KG1 (cell line): Measurements from ENCODE around the gene ATP8B4.
"Not testable (repeated sequence)": the region's sequence is repeated elsewhere in the genome, so short reads cannot be mapped to it uniquely, and the experiment has no call there.

Experiments
- DNase-seq: peaks from one replicate; lab custom pipeline; 2025; lab: John Stamatoyannopoulos, UW

The ATP8B4 gene

GRCh38 chr15:50009634-50010033, 109.4 kb downstream of the ATP8B4 start:
- no peak for DNase-seq

GRCh38 chr15:50003786-50004334, 115.2 kb downstream of the ATP8B4 start:
- no peak for DNase-seq

- DNase-seq = no peak
Measured at GRCh38 chr15:49991587-49991986, 127.4 kb downstream of the ATP8B4 start.

GRCh38 chr15:49990835-49991545, 128.0 kb downstream of the ATP8B4 start:
- DNase-seq = no peak

GRCh38 chr15:49989498-49989897, 129.5 kb downstream of the ATP8B4 start:
- no peak for DNase-seq

DNA sequence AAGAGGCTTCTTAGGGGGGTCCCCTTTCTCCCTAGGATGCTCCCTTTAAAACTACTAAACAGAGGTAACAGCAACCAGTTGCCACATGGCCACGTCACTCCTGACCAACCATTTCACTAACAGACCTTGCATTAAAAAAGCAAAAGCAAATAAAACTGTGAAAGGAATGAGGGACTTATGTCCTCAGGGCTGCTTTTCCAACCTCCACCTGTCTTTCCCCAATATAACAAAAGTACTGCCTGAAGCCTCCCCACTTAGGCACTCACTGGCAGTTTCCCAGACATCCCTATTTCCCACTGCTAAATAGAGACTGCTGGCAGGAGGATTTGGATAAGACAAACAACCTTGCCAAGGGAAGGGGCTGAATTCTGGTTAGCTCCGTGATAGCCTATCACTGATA, 130.3 kb downstream of the ATP8B4 start:
- DNase-seq = no peak

DNA sequence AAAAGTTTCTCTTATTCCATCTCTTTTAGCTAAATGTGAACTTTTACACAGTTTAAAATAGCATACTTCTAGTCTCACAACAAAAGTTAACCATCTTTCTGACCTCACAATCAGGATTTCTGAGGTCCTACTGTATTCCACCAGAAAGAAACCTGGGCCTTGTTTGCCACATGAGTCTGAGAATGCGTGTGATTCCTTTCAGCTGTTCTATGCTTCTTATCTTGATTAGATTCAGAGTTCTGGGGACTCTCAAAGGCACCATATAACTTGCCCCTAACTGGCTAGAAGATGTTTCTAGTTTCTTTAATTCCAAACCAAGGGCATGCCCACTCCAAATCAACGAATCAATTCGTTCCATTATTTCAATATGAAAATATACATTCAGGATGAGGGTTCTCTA, 131.1 kb downstream of the ATP8B4 start:
- DNase-seq = no peak

DNA sequence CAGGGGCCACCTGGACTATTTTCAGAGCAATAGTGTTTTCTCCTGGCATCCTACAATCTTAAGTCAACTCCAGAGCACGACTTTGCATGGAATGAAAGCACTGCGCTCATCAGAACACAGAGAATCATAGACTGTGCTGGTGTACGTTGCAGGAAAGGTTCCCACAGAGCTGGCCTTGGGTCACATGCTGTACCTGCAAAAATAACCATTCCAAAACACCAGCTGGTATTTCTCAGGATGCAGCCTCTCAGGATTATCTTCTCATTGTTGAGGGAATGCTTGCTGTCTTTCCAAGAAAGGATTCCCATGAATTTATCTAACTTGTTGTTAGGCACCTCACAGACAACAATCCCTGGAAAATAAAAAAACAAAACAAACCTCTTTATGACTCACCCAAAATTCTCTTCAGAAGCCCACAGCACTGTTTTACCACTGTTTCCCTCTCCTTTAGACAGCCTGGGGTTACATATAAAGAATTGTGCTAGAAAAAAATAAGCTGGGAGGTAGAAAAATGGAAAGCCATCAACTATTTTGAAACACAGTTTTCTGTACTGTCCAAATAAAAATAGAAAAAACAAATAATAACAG, 131.7 kb downstream of the ATP8B4 start:
- DNase-seq = no peak

DNA sequence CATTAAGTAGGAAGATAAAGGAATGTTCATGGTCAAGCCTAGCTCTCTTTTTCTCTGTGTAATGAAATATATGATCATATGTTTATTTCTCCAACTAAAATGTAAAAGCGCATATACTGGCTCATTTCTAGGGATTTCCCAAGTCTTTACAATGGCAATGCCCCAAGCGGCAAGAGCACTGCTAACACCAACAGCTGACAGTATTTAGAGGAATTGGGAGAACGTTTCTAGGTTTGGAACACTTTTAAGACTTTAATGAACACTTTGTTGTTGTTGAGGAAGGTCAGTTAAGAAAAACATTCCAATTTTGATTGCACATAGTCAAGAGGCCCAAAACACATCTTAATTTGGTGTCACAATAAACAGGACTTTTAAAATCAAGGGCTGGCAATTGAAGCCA, 132.7 kb downstream of the ATP8B4 start:
- no peak for DNase-seq

DNA sequence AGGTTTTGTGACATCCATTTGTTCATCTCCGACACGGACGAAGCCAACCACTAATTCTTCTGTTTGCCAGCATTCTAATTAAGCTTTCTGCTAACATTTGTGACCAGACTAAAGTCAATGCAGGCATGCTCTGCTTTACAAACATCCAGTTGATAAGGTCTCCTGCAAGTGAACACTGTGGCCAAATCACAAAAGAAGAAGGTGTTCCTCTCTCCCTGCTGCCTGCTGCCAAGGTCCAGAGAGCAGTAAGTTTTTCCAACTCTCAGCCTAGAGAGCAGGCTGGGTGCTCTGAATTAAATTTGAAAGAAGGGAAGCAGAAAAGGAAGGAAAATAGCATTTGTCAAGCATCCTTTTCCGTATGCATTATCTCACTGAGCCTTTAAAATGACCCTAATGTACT, 133.6 kb downstream of the ATP8B4 start:
- no peak for DNase-seq

DNA sequence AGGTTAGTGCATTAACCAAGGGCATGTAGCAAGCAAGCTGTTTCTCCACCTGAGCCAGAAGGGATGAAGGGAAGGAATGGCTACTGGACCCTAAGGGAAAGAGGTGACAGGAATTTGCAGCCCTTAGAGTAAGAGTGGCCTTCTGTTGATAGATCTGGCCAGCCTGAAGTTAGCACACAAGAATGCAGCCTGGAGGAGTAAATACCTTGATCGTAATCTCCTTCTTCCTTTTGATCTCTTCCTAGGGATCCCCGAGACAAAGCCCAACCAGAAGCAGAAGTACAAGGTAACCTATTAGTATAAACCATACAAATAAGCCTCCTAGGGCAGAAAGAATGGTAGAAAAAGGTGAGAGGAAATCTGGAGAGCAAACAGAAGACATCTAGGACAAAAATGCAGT, 134.6 kb downstream of the ATP8B4 start:
- DNase-seq = no peak

DNA sequence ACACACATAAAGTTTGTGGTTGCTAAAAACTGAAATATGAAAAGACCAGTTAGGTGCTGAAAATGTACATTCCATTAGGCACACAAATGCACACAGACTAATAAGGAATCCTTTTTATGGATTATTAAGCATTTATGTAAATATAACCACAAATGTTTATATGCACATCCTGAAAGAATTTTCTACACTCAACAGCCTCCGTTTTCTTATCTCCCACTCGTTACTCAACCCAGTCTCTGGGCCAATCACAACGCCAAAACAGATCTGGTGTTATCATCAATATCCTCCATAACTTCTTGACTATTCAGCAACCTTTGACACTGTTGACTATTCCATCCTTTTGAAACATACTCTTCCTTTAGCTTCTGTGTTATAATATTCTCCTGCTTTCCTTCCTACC, 136.4 kb downstream of the ATP8B4 start:
- no peak for DNase-seq

DNA sequence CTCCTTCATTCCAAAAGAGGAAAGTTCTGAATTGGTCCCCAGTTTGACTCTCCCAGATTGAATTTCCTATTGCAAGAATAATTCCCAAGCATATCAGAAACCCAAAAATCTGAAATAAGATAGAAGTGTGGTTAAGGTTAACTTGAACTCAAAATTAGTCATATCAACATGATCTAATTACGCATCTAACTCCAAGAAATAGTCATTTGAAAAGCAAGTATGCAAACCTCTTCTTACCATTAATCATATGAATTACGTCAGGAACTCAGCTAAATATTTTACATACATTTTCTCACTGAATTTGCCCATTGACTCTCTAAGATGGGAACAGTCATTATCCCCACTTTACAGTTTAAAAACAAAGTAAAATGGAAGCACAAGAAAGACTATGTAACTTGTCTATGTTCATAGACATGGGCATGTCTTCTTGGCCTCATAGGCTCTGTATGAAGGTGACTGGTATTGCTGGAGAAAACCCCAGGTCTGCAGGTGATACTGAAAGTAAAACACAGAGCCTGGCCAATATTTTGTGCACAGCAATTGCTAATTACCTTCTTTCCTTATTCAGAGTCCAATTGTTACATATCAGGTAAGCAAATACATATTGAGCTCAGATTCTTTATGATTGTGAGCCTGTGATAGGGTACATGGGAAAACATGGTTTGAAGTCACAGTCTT, 139.2 kb downstream of the ATP8B4 start:
- no peak for DNase-seq

DNA sequence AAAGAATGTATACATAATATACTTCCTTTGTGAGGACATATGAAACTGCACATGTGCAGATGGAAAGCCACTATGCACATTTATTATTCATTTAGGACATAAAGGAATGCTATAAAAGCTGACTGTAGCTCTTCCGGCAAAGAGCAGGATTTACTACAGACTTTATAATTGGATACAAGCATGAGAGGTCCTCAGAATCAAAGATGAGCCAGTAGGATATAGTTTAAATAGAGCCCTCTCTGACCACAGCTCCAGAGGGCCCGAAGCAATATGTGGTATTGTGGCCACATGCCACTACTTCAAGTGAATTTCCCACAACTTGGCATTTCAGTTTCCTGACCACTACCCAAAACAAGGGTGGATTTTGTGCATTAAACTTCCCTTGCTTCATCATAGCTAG, 140.9 kb downstream of the ATP8B4 start:
- DNase-seq = no peak

- no peak for DNase-seq
Measured at GRCh38 chr15:49977306-49977705, 141.7 kb downstream of the ATP8B4 start.

DNA sequence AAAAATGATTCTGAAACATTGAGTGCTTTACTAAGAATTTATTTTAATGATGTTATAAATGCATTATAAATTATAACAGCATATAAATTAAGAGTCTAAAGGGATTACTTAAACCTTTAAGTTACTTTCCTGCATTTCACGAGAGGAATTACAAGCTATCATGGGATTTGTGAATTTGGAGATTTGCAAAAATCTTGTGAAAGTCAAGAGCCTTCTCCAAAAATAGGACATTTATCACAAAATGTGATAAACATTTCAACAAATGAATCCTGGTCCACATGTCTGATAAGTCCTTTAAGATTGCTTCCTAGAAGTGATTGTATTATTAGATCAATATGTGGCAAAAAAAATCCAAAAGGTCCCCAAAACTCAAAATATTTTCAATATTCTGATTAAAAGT, 154.5 kb downstream of the ATP8B4 start:
- DNase-seq = no peak

- DNase-seq = no peak
Measured at GRCh38 chr15:49964061-49964460, 155.0 kb downstream of the ATP8B4 start.

DNA sequence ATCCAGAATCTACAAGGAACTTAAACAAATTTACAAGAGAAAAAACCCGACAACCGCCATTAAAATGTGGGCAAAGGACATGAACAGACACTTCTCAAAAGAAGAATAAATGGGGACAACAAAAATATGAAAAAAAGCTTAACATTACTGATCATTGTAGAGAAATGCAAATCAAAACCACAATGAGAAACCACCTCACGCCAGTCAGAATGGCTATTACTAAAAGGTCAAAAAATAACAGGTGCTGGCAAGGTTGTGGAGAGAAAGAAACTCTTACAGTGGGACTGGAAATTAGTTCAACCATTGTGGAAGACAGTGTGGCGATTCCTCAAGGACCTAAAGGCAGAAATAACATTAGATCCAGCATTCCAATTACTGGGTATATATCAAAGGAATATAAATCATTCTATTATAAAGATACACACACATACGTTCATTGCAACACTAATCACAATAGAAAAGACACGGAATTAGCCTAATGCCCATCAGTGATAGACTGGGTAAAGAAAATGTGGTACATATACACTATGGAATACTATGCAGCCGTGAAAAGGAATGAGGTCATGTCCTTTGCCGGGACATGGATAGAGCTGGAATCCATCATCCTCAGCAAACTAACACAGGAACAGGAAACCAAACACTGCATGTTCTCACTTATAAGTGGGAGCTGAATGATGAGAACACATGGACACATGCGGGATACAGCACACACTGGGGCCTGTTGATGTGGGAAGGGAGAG, 155.8 kb downstream of the ATP8B4 start:
- DNase-seq = not testable (repeated sequence)

DNA sequence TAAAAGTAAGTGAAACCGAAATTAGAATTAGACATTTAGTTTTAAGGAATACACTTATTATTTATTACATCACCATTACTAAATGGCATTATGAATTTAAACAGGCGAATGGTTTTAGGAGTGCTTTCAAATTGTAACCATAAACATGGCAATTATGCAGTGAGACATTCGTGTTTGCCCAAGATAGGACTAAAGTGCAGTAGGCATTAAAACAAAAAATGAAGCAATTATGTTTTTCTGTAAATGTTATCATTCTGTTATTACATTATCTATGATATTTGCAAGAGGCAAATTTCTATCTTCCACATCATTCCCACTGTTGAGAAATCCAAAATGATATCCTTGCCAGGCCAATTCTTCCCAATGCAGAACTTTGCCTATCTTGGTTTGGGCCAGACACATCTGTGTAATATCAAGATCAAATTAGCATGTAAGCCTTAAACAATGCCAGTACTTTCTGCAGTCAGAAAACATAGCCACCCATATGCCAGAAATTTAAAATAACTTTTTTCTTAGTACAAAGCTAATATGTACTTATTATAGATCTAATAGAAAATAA, 156.9 kb downstream of the ATP8B4 start:
- DNase-seq = no peak

GRCh38 chr15:49953421-49953820, 165.6 kb downstream of the ATP8B4 start:
- DNase-seq = no peak

DNA sequence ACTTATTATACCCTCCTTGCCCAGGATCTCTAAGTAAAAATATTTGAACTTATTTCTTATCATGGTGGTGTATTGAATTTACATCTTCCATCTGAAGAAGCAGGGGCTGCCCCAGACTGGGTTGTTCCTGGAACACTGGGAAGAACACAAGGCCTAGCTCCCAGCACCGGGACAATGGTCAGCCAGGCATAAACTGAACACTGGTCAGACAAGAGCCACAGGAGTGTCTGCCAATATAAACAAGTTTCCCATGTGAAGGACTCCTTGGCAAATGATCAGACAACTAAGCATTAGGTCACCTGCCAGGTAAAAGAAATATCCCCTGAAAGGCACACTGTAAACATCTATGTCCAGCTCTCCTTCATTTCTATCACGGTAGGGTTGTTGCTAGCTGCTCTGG, 172.4 kb downstream of the ATP8B4 start:
- no peak for DNase-seq

- DNase-seq = no peak
Measured at GRCh38 chr15:49934487-49934886, 184.5 kb downstream of the ATP8B4 start.
